Measurements from ENCODE around the gene TRIM44. TPM values are rescaled to one million over a fixed set of nuclear protein-coding genes. Genes with fewer than 3 reads are reported as not detected.

Gene TRIM44
- total RNA-seq, 1 experiment from 2014 or later = 33.4 TPM

DNA sequence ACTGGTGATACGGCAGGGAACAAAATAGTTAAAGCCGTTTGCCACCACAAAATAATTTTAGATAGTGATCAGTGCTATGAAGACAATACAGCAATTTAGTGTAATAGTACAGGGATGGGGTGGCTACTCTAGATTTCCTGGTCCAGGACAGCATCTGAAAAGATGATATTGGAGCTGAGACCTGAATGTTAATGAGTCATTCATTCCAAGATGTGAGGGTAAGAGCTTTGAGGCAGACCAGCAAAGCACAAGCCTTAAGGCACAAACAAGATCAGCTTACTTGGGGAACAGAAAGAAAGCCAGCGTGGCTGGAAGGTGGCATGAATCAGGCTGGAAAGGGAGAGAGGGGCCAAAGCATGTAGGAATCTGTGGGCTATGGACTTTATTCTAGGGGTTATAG lies 132.3 kb downstream of the TRIM44 start:
- TF ChIP-seq, protein P1, sequence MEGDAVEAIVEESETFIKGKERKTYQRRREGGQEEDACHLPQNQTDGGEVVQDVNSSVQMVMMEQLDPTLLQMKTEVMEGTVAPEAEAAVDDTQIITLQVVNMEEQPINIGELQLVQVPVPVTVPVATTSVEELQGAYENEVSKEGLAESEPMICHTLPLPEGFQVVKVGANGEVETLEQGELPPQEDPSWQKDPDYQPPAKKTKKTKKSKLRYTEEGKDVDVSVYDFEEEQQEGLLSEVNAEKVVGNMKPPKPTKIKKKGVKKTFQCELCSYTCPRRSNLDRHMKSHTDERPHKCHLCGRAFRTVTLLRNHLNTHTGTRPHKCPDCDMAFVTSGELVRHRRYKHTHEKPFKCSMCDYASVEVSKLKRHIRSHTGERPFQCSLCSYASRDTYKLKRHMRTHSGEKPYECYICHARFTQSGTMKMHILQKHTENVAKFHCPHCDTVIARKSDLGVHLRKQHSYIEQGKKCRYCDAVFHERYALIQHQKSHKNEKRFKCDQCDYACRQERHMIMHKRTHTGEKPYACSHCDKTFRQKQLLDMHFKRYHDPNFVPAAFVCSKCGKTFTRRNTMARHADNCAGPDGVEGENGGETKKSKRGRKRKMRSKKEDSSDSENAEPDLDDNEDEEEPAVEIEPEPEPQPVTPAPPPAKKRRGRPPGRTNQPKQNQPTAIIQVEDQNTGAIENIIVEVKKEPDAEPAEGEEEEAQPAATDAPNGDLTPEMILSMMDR (IDR thresholded peaks at IDR 0.05 in 2 of 3, conservative IDR thresholded peaks at IDR 0.05 in 1 of 3; ENCODE audit: borderline replicate concordance in 1 of 3, insufficient read depth in 1 of 3, low read depth in 2 of 3, low read length in 2 of 3) = no peak
- TF ChIP-seq TCF7L2 (IDR thresholded peaks at IDR 0.05; ENCODE audit: borderline replicate concordance, extremely low read depth, insufficient read depth, insufficient read length) = no peak
- TF ChIP-seq JUND (IDR thresholded peaks at IDR 0.05) = no peak
- no peak for TF ChIP-seq EGR1 (IDR thresholded peaks at IDR 0.05; ENCODE audit: low read depth)
- no peak for TF ChIP-seq RAD21 (IDR thresholded peaks at IDR 0.05; ENCODE audit: low read depth)
- TF ChIP-seq YY1 (IDR thresholded peaks at IDR 0.05; ENCODE audit: extremely low read depth, insufficient replicate concordance, low read depth, low read length) = no peak
- no peak for TF ChIP-seq ZFX (IDR thresholded peaks at IDR 0.05)
- no peak for TF ChIP-seq POLR2A (IDR thresholded peaks at IDR 0.05; ENCODE audit: borderline replicate concordance, extremely low read depth, insufficient read depth, insufficient read length)
- TF ChIP-seq FOSL1 (IDR thresholded peaks at IDR 0.05; ENCODE audit: low read depth) = no peak
- TF ChIP-seq CBX3 (IDR thresholded peaks at IDR 0.05; ENCODE audit: low read depth) = no peak
- TF ChIP-seq, protein P2, sequence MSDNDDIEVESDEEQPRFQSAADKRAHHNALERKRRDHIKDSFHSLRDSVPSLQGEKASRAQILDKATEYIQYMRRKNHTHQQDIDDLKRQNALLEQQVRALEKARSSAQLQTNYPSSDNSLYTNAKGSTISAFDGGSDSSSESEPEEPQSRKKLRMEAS (IDR thresholded peaks at IDR 0.05) = no peak
- no peak for TF ChIP-seq SP1 (IDR thresholded peaks at IDR 0.05; ENCODE audit: low read depth)
- no peak for TF ChIP-seq SRF (IDR thresholded peaks at IDR 0.05; ENCODE audit: low read depth)
- TF ChIP-seq CEBPB (IDR thresholded peaks at IDR 0.05; ENCODE audit: low read depth) = no peak
- no TSS peak for BruUV-seq (replicated peaks)
- ChIA-PET POLR2A (no interaction called here), RAD21 (ENCODE audit: low non-redundant PET in 1 of 2, low total read pairs in 2 of 2, uncharacterized antibody in 2 of 2, unreplicated experiment in 2 of 2) (no interaction called here), CTCF (interaction anchor here (1.1 to 7.2 kb wide), 2 partner anchors 27 to 262 kb away, joined by 3 to 53 read pairs; no protein-coding TSS in a partner anchor)
- Histone ChIP-seq H3K4me3 (replicated peaks in 1 of 2; ENCODE audit: low read depth in 1 of 2, low read length in 2 of 2) (no peak overlapping the region), H2AFZ (ENCODE audit: low read depth, low read length, poor library complexity, severe bottlenecking) (no peak overlapping the region), H3K9me2 (ENCODE audit: insufficient read depth) (no peaks in the 10 kb centered on the region), H3K79me2 (ENCODE audit: insufficient read depth, low read length) (no peaks in the 10 kb centered on the region), H3K9me3 (ENCODE audit: control insufficient read depth in 1 of 2, insufficient read depth in 1 of 2, low read depth in 1 of 2, low read length in 2 of 2) (no peaks in the 10 kb centered on the region), H3K4me1 (ENCODE audit: control insufficient read depth in 1 of 2, insufficient read depth in 2 of 2, low read length in 2 of 2) (peaks cover 2 to 45% of the 10 kb centered on the region in 2 experiments; a peak in 2 of 4 replicates), H3K27ac (ENCODE audit: low read depth, low read length) (no peak overlapping the region), H3K4me2 (ENCODE audit: low read length) (no peak overlapping the region; the same call in 1 of the 2 replicates), H3K27me3 (ENCODE audit: insufficient read depth, low read length) (no peaks in the 10 kb centered on the region), H4K20me1 (ENCODE audit: insufficient read depth) (no peaks in the 10 kb centered on the region), H3K9ac (ENCODE audit: low read length) (no peak overlapping the region), H3K36me3 (ENCODE audit: control insufficient read depth in 1 of 2, insufficient read depth in 2 of 2, low read length in 2 of 2) (no peaks in the 10 kb centered on the region)
- intact Hi-C loops (cut with micrococcal nuclease) = no loop called here
- no peak for DNase-seq (ENCODE audit: low read depth, low spot score)
- ATAC-seq = no peak

Data from HCT116 (cell line).